Parathyroid adenoma (tissue), 2 donors: Measurements from ENCODE around the gene PSMB5.

Experiments
- H2AFZ ChIP-seq: fragments of 300-600 bp; sonication (generic); one replicate; pipeline ENCODE4 v1.7.0; 2017; ENCODE audit warnings: antibody characterized with exemption, mild to moderate bottlenecking
- H3K27ac ChIP-seq: fragments of 300-600 bp; sonication (generic); one replicate; pipeline ENCODE4 v1.7.0; 2017
- H3K27me3 ChIP-seq: fragments of 300-600 bp; sonication (generic); one replicate; pipeline ENCODE4 v1.7.0; 2017; ENCODE audit warnings: low read length; ENCODE audit not compliant: control insufficient read depth, insufficient read depth
- H3K36me3 ChIP-seq: fragments of 300-600 bp; sonication (generic); one replicate; pipeline ENCODE4 v1.7.0; 2017; ENCODE audit warnings: low read length; ENCODE audit not compliant: control insufficient read depth, insufficient read depth
- H3K4me1 ChIP-seq: fragments of 300-600 bp; sonication (generic); one replicate; pipeline ENCODE4 v1.7.0; 2017; ENCODE audit warnings: control low read depth
- H3K4me2 ChIP-seq: fragments of 300-600 bp; sonication (generic); one replicate; pipeline ENCODE4 v1.7.0; 2017; ENCODE audit warnings: low read length
- H3K4me3 ChIP-seq: fragments of 300-600 bp; sonication (generic); one replicate; pipeline ENCODE4 v1.7.0; 2017; ENCODE audit warnings: low read depth, low read length
- H3K79me2 ChIP-seq: fragments of 300-600 bp; sonication (generic); one replicate; pipeline ENCODE4 v1.7.0; 2017; ENCODE audit warnings: control low read depth
- H3K9ac ChIP-seq: fragments of 300-600 bp; sonication (generic); one replicate; pipeline ENCODE4 v1.7.0; 2017; ENCODE audit warnings: mild to moderate bottlenecking
- H3K9me3 ChIP-seq: fragments of 300-600 bp; sonication (generic); one replicate; pipeline ENCODE4 v1.7.0; 2017; ENCODE audit warnings: low read length; ENCODE audit not compliant: control insufficient read depth
- CTCF ChIP-seq: fragments of 300-600 bp; sonication (generic); IDR thresholded peaks from one replicate; pipeline ENCODE4 v1.7.0; 2017; ENCODE audit warnings: antibody characterized with exemption, mild to moderate bottlenecking
- donor health status: primary hyperparathyroidism.

PSMB5 gene

GRCh38 chr14:23044840-23045239 is 10.1 kb upstream of the PSMB5 start:
- no peak overlapping the region for H3K4me3 ChIP-seq

GRCh38 chr14:23043754-23044153 is 9.1 kb upstream of the PSMB5 start:
- no peaks in the 10 kb centered on the region for H3K4me1 ChIP-seq
- H3K4me2 ChIP-seq, result no peak overlapping the region
- TF ChIP-seq CTCF, result no peak
- H3K79me2 ChIP-seq, result no peaks in the 10 kb centered on the region
- no peaks in the 10 kb centered on the region for H3K27me3 ChIP-seq
- H3K4me3 ChIP-seq, result no peak overlapping the region
- H3K9ac ChIP-seq, result no peak overlapping the region
- H3K27ac ChIP-seq, result no peak overlapping the region
- no peak overlapping the region for H2AFZ ChIP-seq
- no peaks in the 10 kb centered on the region for H3K9me3 ChIP-seq
- no peaks in the 10 kb centered on the region for H3K36me3 ChIP-seq

More at GRCh38 chr14:23044840-23045239, 10.1 kb upstream of the PSMB5 start:
- Histone ChIP-seq H3K27ac (no peak overlapping the region), H3K9me3 (no peaks in the 10 kb centered on the region), H3K27me3 (no peaks in the 10 kb centered on the region), H3K79me2 (no peaks in the 10 kb centered on the region), H3K9ac (no peak overlapping the region), H3K36me3 (no peaks in the 10 kb centered on the region), H3K4me2 (no peak overlapping the region), H2AFZ (no peak overlapping the region), H3K4me1 (no peaks in the 10 kb centered on the region)
- no peak for TF ChIP-seq CTCF

GRCh38 chr14:23043145-23043544 is 8.4 kb upstream of the PSMB5 start:
- Histone ChIP-seq H2AFZ (no peak overlapping the region), H3K27ac (no peak overlapping the region), H3K36me3 (no peaks in the 10 kb centered on the region), H3K4me2 (no peak overlapping the region), H3K4me1 (no peaks in the 10 kb centered on the region), H3K27me3 (no peaks in the 10 kb centered on the region), H3K9me3 (no peaks in the 10 kb centered on the region), H3K79me2 (no peaks in the 10 kb centered on the region), H3K4me3 (no peak overlapping the region), H3K9ac (no peak overlapping the region)
- TF ChIP-seq CTCF, result no peak

GRCh38 chr14:23042162-23042965 is 7.7 kb upstream of the PSMB5 start, which contains the start of gene PSMB11:
TSS of gene PSMB11 (plus strand) at chr14:23042212. CDS start at chr14:23042226, 14 bp downstream.
- H3K4me2 ChIP-seq, result no peak within 1 kb of the TSS
- no peaks in the 10 kb centered on the region for H3K4me1 ChIP-seq
- no peak within 1 kb of the TSS for H3K4me3 ChIP-seq
- no peaks in the 10 kb centered on the region for H3K9me3 ChIP-seq
- no peaks in the 10 kb centered on the region for H3K27me3 ChIP-seq
- no peak within 1 kb of the TSS for H3K9ac ChIP-seq
- H3K27ac ChIP-seq, result no peak within 1 kb of the TSS
- no peak within 1 kb of the TSS for H2AFZ ChIP-seq
- H3K79me2 ChIP-seq, result no peaks in the 10 kb centered on the region
- H3K36me3 ChIP-seq, result no peaks in the 10 kb centered on the region
- no peak for TF ChIP-seq CTCF

- H3K27me3 ChIP-seq, result no peaks in the 10 kb centered on the region
- H3K4me1 ChIP-seq, result no peaks in the 10 kb centered on the region
- H3K27ac ChIP-seq, result no peak overlapping the region
- no peak overlapping the region for H2AFZ ChIP-seq
- no peak overlapping the region for H3K4me2 ChIP-seq
- H3K79me2 ChIP-seq, result no peaks in the 10 kb centered on the region
- no peak for TF ChIP-seq CTCF
- H3K9ac ChIP-seq, result no peak overlapping the region
- no peaks in the 10 kb centered on the region for H3K36me3 ChIP-seq
- no peak overlapping the region for H3K4me3 ChIP-seq
- H3K9me3 ChIP-seq, result no peaks in the 10 kb centered on the region
Observed at GRCh38 chr14:23041729-23042128, 7.0 kb upstream of the PSMB5 start.
